DND-41 (cell line): ENCODE results near the gene AGXT.

Experiments
- CTCF ChIP-seq: IDR thresholded peaks from 2 replicates; pipeline ENCODE4 v1.5.1; 2012; ENCODE audit warnings: borderline replicate concordance, low read length, moderate library complexity, mild to moderate bottlenecking; ENCODE audit not compliant: poor library complexity, severe bottlenecking; ENCODE audit errors: extremely low read depth
- EZH2 ChIP-seq: IDR thresholded peaks from 3 replicates; pipeline ENCODE4 v1.6.1; 2012; ENCODE audit warnings: borderline replicate concordance, low read depth, mild to moderate bottlenecking, moderate library complexity, low read length, inconsistent platforms; ENCODE audit not compliant: severe bottlenecking

- TF ChIP-seq CTCF (no peak), EZH2 (no peak)
These were observed 49.1 kb downstream of the AGXT start for GRCh38 chr2:240917684-240918257.
